AG04450 (cell line): Measurements from ENCODE around the gene ZNF804B. TPM values are rescaled to one million over a fixed set of nuclear protein-coding genes. Genes with fewer than 3 reads are reported as not detected.

Experiments
- CTCF ChIA-PET: fragments of 300-600, 350-600 bp; formaldehyde crosslinking; extraction: SDS; loops from one replicate; lab custom pipeline; 2022; ENCODE audit warnings: antibody characterized with exemption, inconsistent platforms; lab: Charles Lee
- POLR2A ChIA-PET: fragments of 350-600 bp; formaldehyde crosslinking; extraction: SDS; loops from one replicate; lab custom pipeline; 2021; ENCODE audit warnings: antibody characterized with exemption, inconsistent platforms; lab: Yijun Ruan, JAX
- DNase-seq: peaks from one replicate; pipeline ENCODE4 v3.0.0-alpha.2; 2011; ENCODE audit warnings: low read depth, low spot score
- H3K27ac ChIP-seq: one replicate; pipeline ENCODE4 v1.5.1; 2012; ENCODE audit warnings: low read depth, low read length, control low read depth
- H3K27me3 ChIP-seq: one replicate; pipeline ENCODE4 v1.6.0; 2012; ENCODE audit warnings: low read length; ENCODE audit not compliant: control insufficient read depth, insufficient read depth
- H3K4me3 ChIP-seq: 2 replicates; pipeline ENCODE4 v1.5.1; 2011; ENCODE audit warnings: mild to moderate bottlenecking, low read depth, low read length, control low read depth
- H3K9me3 ChIP-seq: 2 replicates; pipeline ENCODE4 v1.5.1; 2012; ENCODE audit warnings: low read length; ENCODE audit not compliant: control insufficient read depth, insufficient read depth
- polyA plus RNA-seq: library from polyadenylated mRNA; depleted of rRNA; stranded (reverse); fragments of >200 nt; gene quantifications from 2 replicates; pipeline ENCODE4 v1.2.3, GENCODE V29; 2011
- TF ChIP-seq, protein P1 (sequence below): IDR thresholded peaks from 2 replicates; pipeline ENCODE4 v1.5.1; 2011; ENCODE audit warnings: low read depth, low read length, control low read depth, inconsistent platforms

The ZNF804B gene
- polyA plus RNA-seq, 1 experiment: not detected

DNA sequence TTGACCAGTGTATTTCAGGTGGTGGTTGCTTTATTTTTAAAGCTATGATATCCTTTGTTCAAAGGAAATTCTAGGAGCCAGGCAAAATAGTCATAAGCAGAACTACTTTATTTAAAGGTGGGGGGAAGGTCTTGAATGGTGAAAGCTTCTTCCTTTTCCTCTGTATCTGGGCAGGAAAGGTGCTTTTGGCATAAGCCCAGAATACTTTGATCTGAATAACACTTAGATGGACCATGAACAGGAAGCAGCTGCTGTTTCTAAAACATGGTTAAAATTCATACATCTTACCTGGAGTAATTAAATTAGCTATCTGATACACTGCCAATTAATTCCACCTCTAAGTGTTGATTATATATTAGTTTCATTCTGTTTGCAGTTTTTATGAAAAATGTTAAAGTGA lies 13.3 kb downstream of the ZNF804B start:
- CTCF ChIA-PET: no interaction called here
- POLR2A ChIA-PET: no interaction called here

GRCh38 chr7:88775838-88776237 lies 16.3 kb downstream of the ZNF804B start:
- H3K27me3 ChIP-seq: no peaks in the 10 kb centered on the region
- DNase-seq: no peak
- peaks cover 2% of the 10 kb centered on the region; the same call in 1 of the 2 replicates for H3K9me3 ChIP-seq
- H3K4me3 ChIP-seq: no peak overlapping the region
- ChIA-PET POLR2A (no interaction called here), CTCF (no interaction called here)
- H3K27ac ChIP-seq: no peak overlapping the region
- TF ChIP-seq, protein P1, sequence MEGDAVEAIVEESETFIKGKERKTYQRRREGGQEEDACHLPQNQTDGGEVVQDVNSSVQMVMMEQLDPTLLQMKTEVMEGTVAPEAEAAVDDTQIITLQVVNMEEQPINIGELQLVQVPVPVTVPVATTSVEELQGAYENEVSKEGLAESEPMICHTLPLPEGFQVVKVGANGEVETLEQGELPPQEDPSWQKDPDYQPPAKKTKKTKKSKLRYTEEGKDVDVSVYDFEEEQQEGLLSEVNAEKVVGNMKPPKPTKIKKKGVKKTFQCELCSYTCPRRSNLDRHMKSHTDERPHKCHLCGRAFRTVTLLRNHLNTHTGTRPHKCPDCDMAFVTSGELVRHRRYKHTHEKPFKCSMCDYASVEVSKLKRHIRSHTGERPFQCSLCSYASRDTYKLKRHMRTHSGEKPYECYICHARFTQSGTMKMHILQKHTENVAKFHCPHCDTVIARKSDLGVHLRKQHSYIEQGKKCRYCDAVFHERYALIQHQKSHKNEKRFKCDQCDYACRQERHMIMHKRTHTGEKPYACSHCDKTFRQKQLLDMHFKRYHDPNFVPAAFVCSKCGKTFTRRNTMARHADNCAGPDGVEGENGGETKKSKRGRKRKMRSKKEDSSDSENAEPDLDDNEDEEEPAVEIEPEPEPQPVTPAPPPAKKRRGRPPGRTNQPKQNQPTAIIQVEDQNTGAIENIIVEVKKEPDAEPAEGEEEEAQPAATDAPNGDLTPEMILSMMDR: no peak

More for the DNA sequence above, 13.3 kb downstream of the ZNF804B start:
- Histone ChIP-seq H3K9me3 (peaks cover 2% of the 10 kb centered on the region; the same call in 1 of the 2 replicates), H3K27me3 (no peaks in the 10 kb centered on the region), H3K27ac (no peak overlapping the region), H3K4me3 (no peak overlapping the region)
- DNase-seq: no peak
- TF ChIP-seq, protein P1: no peak

- H3K4me3 ChIP-seq: no peak overlapping the region
- no peak for DNase-seq
- ChIA-PET CTCF (no interaction called here), POLR2A (no interaction called here)
- no peaks in the 10 kb centered on the region for H3K9me3 ChIP-seq
- H3K27me3 ChIP-seq: no peaks in the 10 kb centered on the region
- TF ChIP-seq, protein P1: no peak
- no peak overlapping the region for H3K27ac ChIP-seq
Observed at GRCh38 chr7:88787777-88788176, 28.3 kb downstream of the ZNF804B start.

DNA sequence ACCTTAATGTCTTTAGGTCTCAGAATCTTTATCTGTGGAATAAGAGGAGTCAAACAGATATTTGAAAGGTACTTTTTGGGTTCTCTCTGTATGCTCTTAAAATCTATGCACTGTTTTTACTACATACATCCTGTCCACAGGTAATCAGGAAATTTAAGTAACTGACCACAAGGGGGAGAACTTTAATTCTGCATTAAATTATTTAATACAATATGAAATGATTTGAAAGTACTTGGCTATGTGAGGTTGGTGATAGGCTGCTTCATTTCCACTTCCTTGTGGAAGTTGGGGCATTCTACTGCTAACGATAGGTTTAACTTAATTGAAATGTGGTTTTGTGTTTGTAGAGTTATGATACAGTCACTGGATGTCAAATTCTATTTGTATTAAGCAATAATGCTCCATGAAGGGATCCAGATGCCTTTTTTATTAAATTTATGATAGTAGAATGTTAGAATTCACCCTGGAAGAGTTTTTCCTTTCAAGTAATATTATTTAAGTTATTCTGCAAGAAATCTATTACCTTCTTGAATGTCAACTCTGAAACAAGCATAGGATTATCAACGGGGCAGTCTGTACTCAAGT lies 30.1 kb downstream of the ZNF804B start:
- no peak for DNase-seq
- no peak overlapping the region for H3K4me3 ChIP-seq
- TF ChIP-seq, protein P1: peak; percentile 44
- ChIA-PET CTCF (interaction anchor here (2.4 kb wide), 1 partner anchor 833 kb away, joined by 10 read pairs; no protein-coding TSS in a partner anchor), POLR2A (no interaction called here)
- no peaks in the 10 kb centered on the region for H3K9me3 ChIP-seq
- no peak overlapping the region for H3K27ac ChIP-seq
- H3K27me3 ChIP-seq: no peaks in the 10 kb centered on the region

- Histone ChIP-seq H3K27ac (no peak overlapping the region), H3K27me3 (no peaks in the 10 kb centered on the region), H3K4me3 (no peak overlapping the region), H3K9me3 (no peaks in the 10 kb centered on the region)
- DNase-seq: no peak
- TF ChIP-seq, protein P1: no peak
- ChIA-PET POLR2A (no interaction called here), CTCF (interaction anchor here (2.4 kb wide), 1 partner anchor 831 kb away, joined by 10 read pairs; no protein-coding TSS in a partner anchor)
Observed at GRCh38 chr7:88791891-88792290, 32.4 kb downstream of the ZNF804B start.
